ENCODE results near the gene GABPA.

GRCh38 chr21:25756190-25756932 lies 21.6 kb downstream of the GABPA start:
- TF ChIP-seq EZH2 (IDR thresholded peaks at IDR 0.05; ENCODE audit: insufficient read depth, poor library complexity, severe bottlenecking): no peak
- TF ChIP-seq EZH2phosphoT487 (IDR thresholded peaks at IDR 0.05; ENCODE audit: insufficient read depth, low read depth): no peak
